Measurements from ENCODE around the gene ZNF775.

ZNF775 gene

GRCh38 chr7:150335108-150335773 lies 43.9 kb upstream of the ZNF775 start:
- H3K4me3 ChIP-seq (ENCODE audit: low read depth, low read length) = no peak overlapping the region
- TF ChIP-seq CTCF (IDR thresholded peaks at IDR 0.05; ENCODE audit: low read depth, low read length, missing control alignments) = no peak
- in situ Hi-C loops (cut with HindIII; ENCODE audit: low sequenced_read_pairs) = no loop called here
- peak; percentile 83 for DNase-seq (ENCODE audit: low read depth)

GRCh38 chr7:150335774-150336112 lies 43.4 kb upstream of the ZNF775 start:
- DNase-seq (ENCODE audit: low read depth) = no peak
- no peak overlapping the region for H3K4me3 ChIP-seq (ENCODE audit: low read depth, low read length)
- in situ Hi-C loops (cut with HindIII; ENCODE audit: low sequenced_read_pairs) = no loop called here
- no peak for TF ChIP-seq CTCF (IDR thresholded peaks at IDR 0.05; ENCODE audit: low read depth, low read length, missing control alignments)

- no peak overlapping the region for H3K4me3 ChIP-seq (ENCODE audit: low read depth, low read length)
- in situ Hi-C loops (cut with HindIII; ENCODE audit: low sequenced_read_pairs) = no loop called here
- TF ChIP-seq CTCF (IDR thresholded peaks at IDR 0.05; ENCODE audit: low read depth, low read length, missing control alignments) = no peak
- DNase-seq (ENCODE audit: low read depth) = no peak
These were observed 42.4 kb upstream of the ZNF775 start for GRCh38 chr7:150336746-150337145.

- no peak for DNase-seq (ENCODE audit: low read depth)
- in situ Hi-C loops (cut with HindIII; ENCODE audit: low sequenced_read_pairs) = no loop called here
- no peak overlapping the region for H3K4me3 ChIP-seq (ENCODE audit: low read depth, low read length)
- no peak for TF ChIP-seq CTCF (IDR thresholded peaks at IDR 0.05; ENCODE audit: low read depth, low read length, missing control alignments)
These were observed 42.0 kb upstream of the ZNF775 start for GRCh38 chr7:150337179-150337578.

GRCh38 chr7:150337659-150338081 lies 41.5 kb upstream of the ZNF775 start:
- in situ Hi-C loops (cut with HindIII; ENCODE audit: low sequenced_read_pairs) = no loop called here
- DNase-seq (ENCODE audit: low read depth) = no peak
- H3K4me3 ChIP-seq (ENCODE audit: low read depth, low read length) = no peak overlapping the region
- no peak for TF ChIP-seq CTCF (IDR thresholded peaks at IDR 0.05; ENCODE audit: low read depth, low read length, missing control alignments)

- TF ChIP-seq CTCF (IDR thresholded peaks at IDR 0.05; ENCODE audit: low read depth, low read length, missing control alignments) = no peak
- no peak overlapping the region for H3K4me3 ChIP-seq (ENCODE audit: low read depth, low read length)
- in situ Hi-C loops (cut with HindIII; ENCODE audit: low sequenced_read_pairs) = no loop called here
- DNase-seq (ENCODE audit: low read depth) = no peak
These were observed 40.8 kb upstream of the ZNF775 start for GRCh38 chr7:150338166-150338829.
